Activated CD8-positive, alpha-beta T cell treated with anti-CD3 and anti-CD28 coated beads for 36 hours (primary cell): ENCODE data around the gene SLC9A3. TPM values are rescaled to one million over a fixed set of nuclear protein-coding genes. Genes with fewer than 3 reads are reported as not detected.

Experiments used
- ATAC-seq: fragments of 200-7000 bp; cut with Tn5 transposase; one replicate; pipeline ENCODE4 v1.10.0; 2021; ENCODE audit warnings: mild to moderate bottlenecking, moderate library complexity
- CTCF ChIA-PET: fragments of 350-600 bp; sonication (Branson Sonifier 250); formaldehyde crosslinking; loops from one replicate; lab custom pipeline; 2021; ENCODE audit warnings: antibody characterized with exemption; lab: Charles Lee
- POLR2A ChIA-PET: fragments of 350-600 bp; sonication (Branson Sonifier 250); formaldehyde crosslinking; loops from one replicate; lab custom pipeline; 2021; ENCODE audit warnings: antibody characterized with exemption; lab: Charles Lee
- DNase-seq: peaks from one replicate; pipeline ENCODE4 v3.0.0-alpha.2; 2020
- H3K27ac Mint-ChIP-seq: one replicate; pipeline ENCODE4 v1.8.0; 2021; ENCODE audit warnings: mild to moderate bottlenecking, mixed read lengths
- H3K27me3 Mint-ChIP-seq: one replicate; pipeline ENCODE4 v1.8.0; 2021; ENCODE audit warnings: mixed read lengths
- H3K36me3 Mint-ChIP-seq: one replicate; pipeline ENCODE4 v1.8.0; 2021; ENCODE audit warnings: low read depth, mixed read lengths
- H3K4me1 Mint-ChIP-seq: one replicate; pipeline ENCODE4 v1.8.0; 2021; ENCODE audit warnings: low read depth, mixed read lengths
- H3K4me3 Mint-ChIP-seq: one replicate; pipeline ENCODE4 v1.8.0; 2021; ENCODE audit warnings: mild to moderate bottlenecking, moderate library complexity, mixed read lengths
- H3K9me3 Mint-ChIP-seq: one replicate; pipeline ENCODE4 v1.8.0; 2021; ENCODE audit warnings: mixed read lengths
- intact Hi-C: fragments of 100-400 bp; cut with micrococcal nuclease; formaldehyde crosslinking; loops from one replicate; pipeline ENCODE4 v1.10.0; 2022
- total RNA-seq, 2 experiments: library from RNA; stranded (reverse); gene quantifications; one replicate each; pipeline ENCODE4 v1.2.3, GENCODE V29; 2021
- TF ChIP-seq, protein P1 (sequence below): fragments of 200-600 bp; IDR thresholded peaks from one replicate; pipeline ENCODE4 v1.8.0; 2022; ENCODE audit warnings: antibody characterized with exemption, mild to moderate bottlenecking

SLC9A3 gene
- total RNA-seq, 2 experiments from 2014 or later = 3.2 to 3.3 TPM

DNA sequence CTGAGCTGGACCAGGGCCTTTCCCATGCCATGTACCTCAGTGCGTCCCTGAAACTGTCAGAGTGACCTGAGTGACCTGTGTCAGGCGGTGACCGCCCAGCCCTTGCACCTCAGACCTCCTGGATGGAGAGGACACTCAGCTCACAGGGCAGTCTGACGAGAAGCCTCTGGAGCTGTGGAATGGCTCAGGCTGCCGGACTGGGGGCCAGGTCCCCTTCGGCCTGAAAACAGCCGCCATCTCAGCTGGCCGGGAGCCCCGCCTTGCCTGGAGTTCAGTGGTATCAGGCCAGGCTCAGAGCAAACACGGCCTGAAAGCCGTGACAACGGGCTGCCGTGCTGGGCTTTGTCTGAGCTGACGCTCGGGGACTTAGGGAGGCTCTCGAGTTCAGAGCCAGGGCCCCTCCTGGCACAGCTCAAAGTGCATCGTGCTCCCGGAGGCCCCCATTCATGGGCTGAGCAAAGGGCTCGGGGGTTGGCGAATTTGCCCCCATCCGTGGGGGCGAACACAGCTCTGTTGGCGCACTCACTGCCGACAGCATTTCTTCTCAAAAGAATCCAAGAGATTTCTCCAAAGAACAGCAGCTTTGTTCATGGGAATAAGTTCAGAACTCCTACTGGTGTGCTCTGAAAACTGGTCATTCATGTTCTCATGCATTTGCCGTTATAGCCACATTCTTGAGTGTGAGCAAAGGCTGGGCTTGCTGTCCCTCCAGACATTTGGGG, 8.4 kb upstream of the SLC9A3 start:
- H3K4me1 Mint-ChIP-seq = peaks cover 21% of the 10 kb centered on the region
- H3K4me3 Mint-ChIP-seq = no peak overlapping the region
- TF ChIP-seq, protein P1, sequence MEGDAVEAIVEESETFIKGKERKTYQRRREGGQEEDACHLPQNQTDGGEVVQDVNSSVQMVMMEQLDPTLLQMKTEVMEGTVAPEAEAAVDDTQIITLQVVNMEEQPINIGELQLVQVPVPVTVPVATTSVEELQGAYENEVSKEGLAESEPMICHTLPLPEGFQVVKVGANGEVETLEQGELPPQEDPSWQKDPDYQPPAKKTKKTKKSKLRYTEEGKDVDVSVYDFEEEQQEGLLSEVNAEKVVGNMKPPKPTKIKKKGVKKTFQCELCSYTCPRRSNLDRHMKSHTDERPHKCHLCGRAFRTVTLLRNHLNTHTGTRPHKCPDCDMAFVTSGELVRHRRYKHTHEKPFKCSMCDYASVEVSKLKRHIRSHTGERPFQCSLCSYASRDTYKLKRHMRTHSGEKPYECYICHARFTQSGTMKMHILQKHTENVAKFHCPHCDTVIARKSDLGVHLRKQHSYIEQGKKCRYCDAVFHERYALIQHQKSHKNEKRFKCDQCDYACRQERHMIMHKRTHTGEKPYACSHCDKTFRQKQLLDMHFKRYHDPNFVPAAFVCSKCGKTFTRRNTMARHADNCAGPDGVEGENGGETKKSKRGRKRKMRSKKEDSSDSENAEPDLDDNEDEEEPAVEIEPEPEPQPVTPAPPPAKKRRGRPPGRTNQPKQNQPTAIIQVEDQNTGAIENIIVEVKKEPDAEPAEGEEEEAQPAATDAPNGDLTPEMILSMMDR = no peak
- CTCF ChIA-PET = no interaction called here
- DNase-seq (no peak), ATAC-seq (no peak)
- H3K36me3 Mint-ChIP-seq = no peaks in the 10 kb centered on the region
- H3K27me3 Mint-ChIP-seq = peaks cover 34% of the 10 kb centered on the region
- no peak overlapping the region for H3K27ac Mint-ChIP-seq
- POLR2A ChIA-PET = no interaction called here
- H3K9me3 Mint-ChIP-seq = no peaks in the 10 kb centered on the region
- intact Hi-C loops = no loop called here

DNA sequence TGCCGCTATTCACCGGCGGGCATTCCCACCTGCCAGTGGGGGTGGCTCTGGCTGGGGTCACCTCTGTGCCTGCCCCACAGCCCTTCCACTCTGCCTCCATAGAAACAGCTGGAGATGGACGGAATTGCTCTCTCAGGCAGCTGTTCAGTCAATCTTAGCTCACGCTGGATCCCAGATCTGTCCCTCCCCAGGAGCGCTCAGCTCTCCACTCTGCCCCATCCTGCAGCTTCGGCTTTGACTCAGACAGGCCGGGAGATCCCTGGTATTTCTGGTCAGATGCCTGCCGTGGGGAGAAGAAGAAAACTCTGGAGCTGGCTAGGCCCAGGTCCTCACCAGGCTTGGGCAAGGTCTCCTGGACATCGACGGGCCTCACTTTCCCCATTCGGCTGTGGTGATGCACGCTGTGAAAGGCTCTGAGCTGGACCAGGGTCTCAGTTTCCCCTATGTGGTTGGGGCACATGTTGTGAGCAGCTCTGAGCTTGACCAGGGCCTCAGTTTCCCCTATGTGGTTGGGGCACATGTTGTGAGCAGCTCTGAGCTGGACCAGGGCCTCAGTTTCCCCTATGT, 7.6 kb upstream of the SLC9A3 start:
- peaks cover 30% of the 10 kb centered on the region for H3K4me1 Mint-ChIP-seq
- H3K4me3 Mint-ChIP-seq = no peak overlapping the region
- POLR2A ChIA-PET = interaction anchor here (0.9 kb wide), 1 partner anchor 12 kb away, joined by 3 read pairs; no protein-coding TSS in a partner anchor
- no peak overlapping the region for H3K27ac Mint-ChIP-seq
- no peaks in the 10 kb centered on the region for H3K9me3 Mint-ChIP-seq
- no peak for DNase-seq
- no peaks in the 10 kb centered on the region for H3K36me3 Mint-ChIP-seq
- H3K27me3 Mint-ChIP-seq = peaks cover 42% of the 10 kb centered on the region
- no peak for ATAC-seq
- TF ChIP-seq, protein P1 = no peak
- intact Hi-C loops = no loop called here
- CTCF ChIA-PET = no interaction called here

DNA sequence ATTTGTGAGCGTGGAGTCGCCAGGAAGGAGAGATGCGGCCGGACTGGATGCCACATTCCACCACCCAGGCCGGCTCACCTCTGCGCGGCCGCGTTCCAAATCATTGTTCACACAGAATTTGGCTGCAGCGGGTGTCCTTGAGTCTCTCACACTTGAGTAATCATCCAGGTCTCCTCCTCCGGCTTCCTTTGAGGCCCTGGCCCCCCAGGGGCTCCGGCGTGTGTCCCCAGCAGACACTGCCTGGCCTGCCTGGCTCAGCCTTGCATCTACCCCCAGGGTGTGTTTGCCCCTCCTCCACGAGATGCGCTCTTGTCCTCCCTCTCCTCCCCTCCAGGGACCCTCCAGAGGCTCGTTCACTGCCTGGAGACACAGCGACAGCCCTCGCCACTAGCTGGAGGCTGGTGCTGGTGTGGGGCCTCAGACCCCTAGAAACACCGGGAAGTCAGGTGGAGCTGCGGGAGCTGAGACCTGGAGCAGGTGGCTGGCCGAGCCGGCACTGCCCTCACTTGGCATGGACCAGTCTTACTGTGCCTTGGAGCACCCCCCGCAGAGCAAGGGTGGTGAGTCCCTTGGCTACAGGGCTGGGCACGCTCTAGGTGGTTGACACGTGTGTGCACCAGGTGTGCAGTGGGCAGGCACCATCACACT, 7.0 kb upstream of the SLC9A3 start:
- TF ChIP-seq, protein P1 = no peak
- H3K4me3 Mint-ChIP-seq = no peak overlapping the region
- ATAC-seq = no peak
- H3K27ac Mint-ChIP-seq = no peak overlapping the region
- ChIA-PET POLR2A (interaction anchor here (0.9 kb wide), 1 partner anchor 11 kb away, joined by 3 read pairs; no protein-coding TSS in a partner anchor), CTCF (no interaction called here)
- H3K36me3 Mint-ChIP-seq = no peaks in the 10 kb centered on the region
- peaks cover 44% of the 10 kb centered on the region for H3K27me3 Mint-ChIP-seq
- no peak for DNase-seq
- intact Hi-C loops = no loop called here
- H3K4me1 Mint-ChIP-seq = peaks cover 31% of the 10 kb centered on the region
- H3K9me3 Mint-ChIP-seq = no peaks in the 10 kb centered on the region

DNA sequence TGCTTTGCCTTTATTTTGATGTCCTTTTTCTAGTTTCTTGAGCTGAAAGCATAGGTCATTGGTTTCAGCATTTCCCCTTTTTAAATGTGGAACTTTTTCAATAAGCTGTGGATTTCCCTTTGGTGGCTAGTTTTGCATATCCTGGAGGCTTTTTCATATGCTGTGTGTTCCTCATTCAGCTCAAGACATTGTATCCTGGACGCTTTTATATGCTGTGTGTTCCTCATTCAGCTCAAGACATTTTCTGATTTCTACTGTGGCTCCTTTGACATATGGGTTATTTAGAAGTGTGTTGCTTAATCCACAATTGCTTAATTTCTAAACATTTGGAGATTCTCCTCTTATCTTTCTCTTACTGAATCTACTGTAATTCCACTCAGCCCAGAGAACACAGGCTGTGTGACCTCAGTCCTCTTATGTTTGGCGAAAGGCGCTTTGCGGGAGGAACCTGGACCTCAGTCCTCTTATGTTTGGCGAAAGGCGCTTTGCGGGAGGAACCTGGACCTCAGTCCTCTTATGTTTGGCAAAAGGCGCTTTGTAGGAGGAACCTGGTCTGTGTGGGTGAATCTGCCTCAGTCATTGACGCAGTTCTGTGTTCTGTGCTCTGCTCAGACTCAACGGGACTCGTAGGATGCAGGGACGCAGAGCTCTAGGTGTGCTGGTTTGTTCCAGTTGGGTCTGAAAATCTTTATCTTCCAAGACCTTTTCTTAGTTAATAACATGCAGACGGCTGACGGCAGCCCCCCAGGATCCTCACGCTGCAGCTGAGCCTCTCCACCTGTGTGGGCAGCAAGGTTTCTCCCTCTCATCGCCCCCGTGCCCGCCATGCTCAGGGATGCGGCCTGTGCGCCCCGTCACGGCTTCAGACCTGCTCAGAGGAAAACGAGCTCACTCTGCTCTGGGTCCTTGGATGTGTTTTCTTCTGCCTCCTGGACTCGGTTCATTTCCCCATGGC, 6.0 kb upstream of the SLC9A3 start:
- intact Hi-C loops = no loop called here
- H3K4me3 Mint-ChIP-seq = no peak overlapping the region
- ChIA-PET POLR2A (interaction anchor here (0.8 to 1.4 kb wide), 2 partner anchors 15 to 973 kb away, joined by 3 to 5 read pairs; no protein-coding TSS in a partner anchor), CTCF (interaction anchor here (1.0 to 1.2 kb wide), 2 partner anchors 57 to 70 kb away, joined by 4 read pairs; no protein-coding TSS in a partner anchor)
- H3K4me1 Mint-ChIP-seq = peaks cover 35% of the 10 kb centered on the region
- no peaks in the 10 kb centered on the region for H3K9me3 Mint-ChIP-seq
- DNase-seq = no peak
- TF ChIP-seq, protein P1 = no peak
- no peak overlapping the region for H3K27ac Mint-ChIP-seq
- no peaks in the 10 kb centered on the region for H3K36me3 Mint-ChIP-seq
- peaks cover 53% of the 10 kb centered on the region for H3K27me3 Mint-ChIP-seq
- ATAC-seq = no peak
